Measurements from ENCODE around the gene FMO1.

DNA sequence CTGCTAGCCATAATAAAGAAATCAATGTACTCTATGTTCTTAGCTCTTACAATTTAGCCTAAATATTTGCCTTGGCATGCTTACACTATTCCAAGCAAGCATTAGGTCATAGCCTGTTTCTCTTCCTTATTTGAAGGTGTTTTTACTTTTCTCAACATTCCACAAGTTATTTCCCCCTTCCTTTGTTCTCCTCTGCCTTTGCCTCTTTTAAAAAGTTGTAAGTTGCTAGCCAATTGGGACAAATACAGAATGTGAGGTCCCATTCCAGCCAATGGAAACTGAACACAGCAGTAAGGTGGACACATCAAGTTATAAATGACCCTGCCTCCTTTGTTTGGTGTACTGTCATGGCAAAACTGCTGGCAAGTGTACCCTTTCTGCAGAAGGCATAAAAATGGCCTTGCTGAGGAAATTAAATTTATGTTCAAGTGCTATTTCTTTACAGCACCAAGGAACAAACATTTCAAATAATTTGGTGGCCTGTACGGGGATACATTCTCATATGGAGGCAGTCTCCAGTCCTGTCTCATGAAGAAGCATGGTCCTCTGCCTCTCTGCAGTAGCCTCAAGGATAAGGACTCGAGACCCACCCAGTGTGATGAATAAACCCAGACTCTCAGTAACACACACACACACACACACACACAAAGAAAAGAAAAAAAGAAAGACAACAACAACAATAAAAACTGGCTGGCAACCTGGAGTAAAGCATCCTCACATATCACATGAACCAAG, 28.8 kb upstream of the FMO1 start:
- TF ChIP-seq EZH2 (IDR thresholded peaks at IDR 0.05; ENCODE audit: borderline replicate concordance, low read length), result no peak
- TF ChIP-seq, protein P1, sequence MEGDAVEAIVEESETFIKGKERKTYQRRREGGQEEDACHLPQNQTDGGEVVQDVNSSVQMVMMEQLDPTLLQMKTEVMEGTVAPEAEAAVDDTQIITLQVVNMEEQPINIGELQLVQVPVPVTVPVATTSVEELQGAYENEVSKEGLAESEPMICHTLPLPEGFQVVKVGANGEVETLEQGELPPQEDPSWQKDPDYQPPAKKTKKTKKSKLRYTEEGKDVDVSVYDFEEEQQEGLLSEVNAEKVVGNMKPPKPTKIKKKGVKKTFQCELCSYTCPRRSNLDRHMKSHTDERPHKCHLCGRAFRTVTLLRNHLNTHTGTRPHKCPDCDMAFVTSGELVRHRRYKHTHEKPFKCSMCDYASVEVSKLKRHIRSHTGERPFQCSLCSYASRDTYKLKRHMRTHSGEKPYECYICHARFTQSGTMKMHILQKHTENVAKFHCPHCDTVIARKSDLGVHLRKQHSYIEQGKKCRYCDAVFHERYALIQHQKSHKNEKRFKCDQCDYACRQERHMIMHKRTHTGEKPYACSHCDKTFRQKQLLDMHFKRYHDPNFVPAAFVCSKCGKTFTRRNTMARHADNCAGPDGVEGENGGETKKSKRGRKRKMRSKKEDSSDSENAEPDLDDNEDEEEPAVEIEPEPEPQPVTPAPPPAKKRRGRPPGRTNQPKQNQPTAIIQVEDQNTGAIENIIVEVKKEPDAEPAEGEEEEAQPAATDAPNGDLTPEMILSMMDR (conservative IDR thresholded peaks at IDR 0.05 in 1 of 2, IDR thresholded peaks at IDR 0.05 in 1 of 2; ENCODE audit: extremely low read depth in 1 of 2, insufficient read depth in 1 of 2, low read depth in 1 of 2, low read length in 2 of 2), result no peak

Data from mammary epithelial cell (primary cell).